ENCODE measurements around the gene ZMIZ2. TPM values are rescaled to one million over a fixed set of nuclear protein-coding genes. Genes with fewer than 3 reads are reported as not detected.

ZMIZ2 gene
- total and polyA plus RNA-seq, 4 donors = 11.6 to 96.6 (median 67.2) TPM

DNA sequence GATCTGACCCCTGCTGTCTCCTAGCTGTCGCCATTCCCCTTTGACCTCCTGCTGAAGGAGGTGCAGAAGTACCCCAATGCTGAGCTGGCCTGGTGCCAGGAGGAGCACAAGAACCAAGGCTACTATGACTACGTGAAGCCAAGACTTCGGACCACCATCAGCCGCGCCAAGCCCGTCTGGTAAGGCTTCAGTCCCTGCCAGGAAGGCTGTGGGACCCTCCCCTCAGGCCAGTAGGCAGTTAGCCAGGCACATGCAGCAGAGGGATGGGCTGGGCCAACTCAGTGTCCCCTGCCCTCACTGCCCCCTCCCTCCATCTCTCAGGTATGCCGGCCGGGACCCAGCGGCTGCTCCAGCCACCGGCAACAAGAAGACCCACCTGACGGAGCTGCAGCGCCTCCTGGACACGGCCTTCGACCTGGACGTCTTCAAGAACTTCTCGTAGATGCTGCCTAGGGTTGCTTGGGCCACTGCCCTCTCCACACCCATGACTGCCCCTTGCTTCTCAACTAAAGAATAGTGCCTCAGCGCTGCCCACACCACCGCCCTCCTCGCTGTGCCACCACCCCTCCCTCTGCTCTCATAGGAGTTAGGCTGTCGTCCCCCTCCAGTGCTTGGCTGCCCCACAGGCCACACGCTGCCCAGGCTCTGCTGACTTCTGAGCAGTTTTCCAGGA, 41.0 kb upstream of the ZMIZ2 start:
- H3K27ac ChIP-seq (ENCODE audit: low read depth in 1 of 2, low read length in 2 of 2) = no peak overlapping the region
- no peaks in the 10 kb centered on the region for H3K27me3 ChIP-seq (ENCODE audit: control insufficient read depth in 1 of 2, insufficient read depth in 2 of 2, low read length in 1 of 2)
- no peak overlapping the region for H3K4me3 ChIP-seq (ENCODE audit: low read length in 2 of 2)
- H3K4me1 ChIP-seq (ENCODE audit: control insufficient read depth in 1 of 2, insufficient read depth in 2 of 2, low read length in 2 of 2) = no peaks in the 10 kb centered on the region
- WGBS, 2 donors = 92% methylated on average over 21 of the region's 21 CpGs
- intact Hi-C loops (cut with DNase I) = no loop called here
- no peaks in the 10 kb centered on the region for H3K36me3 ChIP-seq (ENCODE audit: control insufficient read depth in 1 of 2, insufficient read depth in 2 of 2, low read length in 1 of 2)
- H3K9me3 ChIP-seq (ENCODE audit: control insufficient read depth, low read length) = no peaks in the 10 kb centered on the region
- ATAC-seq (ENCODE audit: low FRiP score) (no peak), DNase-seq (peak in 1 of 2 donors; percentile 73)

DNA sequence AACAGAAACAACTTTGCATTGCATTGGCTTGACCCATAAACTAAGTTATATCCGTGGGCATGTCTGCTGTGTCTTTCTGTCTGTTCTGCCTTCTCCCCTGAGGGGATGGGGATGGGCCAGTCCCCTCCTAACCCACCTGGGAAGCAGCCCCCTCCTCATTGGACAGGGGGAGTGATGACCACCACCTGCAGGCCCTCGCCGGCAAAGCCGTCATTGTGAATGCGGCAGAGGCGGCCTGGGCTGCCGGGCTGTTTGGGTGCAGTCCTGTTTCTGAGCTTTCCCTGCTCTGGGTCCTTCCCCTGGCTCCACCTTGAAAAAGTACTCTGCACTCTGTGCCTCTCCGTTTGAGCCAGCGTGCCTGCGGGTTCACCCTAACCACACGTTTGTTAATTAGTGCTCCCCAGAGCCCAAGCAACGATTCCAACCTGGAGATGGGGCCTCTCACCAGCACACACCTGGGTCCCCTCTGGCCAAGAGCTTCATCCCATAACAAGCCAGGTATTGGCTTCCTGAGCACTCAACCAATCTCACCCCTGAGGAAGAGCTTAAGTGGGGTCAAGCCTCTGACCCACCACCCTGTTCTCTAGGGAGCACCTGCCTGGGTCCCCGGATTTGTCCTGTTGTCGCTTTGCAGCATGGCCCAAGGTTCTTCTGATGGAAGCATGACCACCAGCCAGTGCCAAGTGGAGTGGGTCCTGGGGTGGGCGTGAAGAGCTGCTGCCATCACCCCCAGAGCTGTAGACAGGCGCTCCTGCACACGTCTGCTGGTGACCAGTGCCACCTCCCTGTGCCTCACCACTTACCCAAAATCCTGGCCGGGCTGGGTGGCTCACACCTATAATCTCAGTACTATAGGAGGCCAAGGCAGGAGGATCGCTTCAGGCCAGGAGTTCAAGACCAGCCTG, 39.4 kb upstream of the ZMIZ2 start:
- intact Hi-C loops (cut with DNase I) = no loop called here
- H3K27ac ChIP-seq (ENCODE audit: low read depth in 1 of 2, low read length in 2 of 2) = no peak overlapping the region
- no peaks in the 10 kb centered on the region for H3K4me1 ChIP-seq (ENCODE audit: control insufficient read depth in 1 of 2, insufficient read depth in 2 of 2, low read length in 2 of 2)
- 77 to 84% methylated on average over 19 of the region's 19 CpGs for WGBS, 2 donors
- H3K4me3 ChIP-seq (ENCODE audit: low read length in 2 of 2) = no peak overlapping the region
- H3K9me3 ChIP-seq (ENCODE audit: control insufficient read depth, low read length) = no peaks in the 10 kb centered on the region
- DNase-seq (peak in 1 of 2 donors; percentile 70), ATAC-seq (ENCODE audit: low FRiP score) (no peak)
- no peaks in the 10 kb centered on the region for H3K36me3 ChIP-seq (ENCODE audit: control insufficient read depth in 1 of 2, insufficient read depth in 2 of 2, low read length in 1 of 2)
- no peaks in the 10 kb centered on the region for H3K27me3 ChIP-seq (ENCODE audit: control insufficient read depth in 1 of 2, insufficient read depth in 2 of 2, low read length in 1 of 2)

DNA sequence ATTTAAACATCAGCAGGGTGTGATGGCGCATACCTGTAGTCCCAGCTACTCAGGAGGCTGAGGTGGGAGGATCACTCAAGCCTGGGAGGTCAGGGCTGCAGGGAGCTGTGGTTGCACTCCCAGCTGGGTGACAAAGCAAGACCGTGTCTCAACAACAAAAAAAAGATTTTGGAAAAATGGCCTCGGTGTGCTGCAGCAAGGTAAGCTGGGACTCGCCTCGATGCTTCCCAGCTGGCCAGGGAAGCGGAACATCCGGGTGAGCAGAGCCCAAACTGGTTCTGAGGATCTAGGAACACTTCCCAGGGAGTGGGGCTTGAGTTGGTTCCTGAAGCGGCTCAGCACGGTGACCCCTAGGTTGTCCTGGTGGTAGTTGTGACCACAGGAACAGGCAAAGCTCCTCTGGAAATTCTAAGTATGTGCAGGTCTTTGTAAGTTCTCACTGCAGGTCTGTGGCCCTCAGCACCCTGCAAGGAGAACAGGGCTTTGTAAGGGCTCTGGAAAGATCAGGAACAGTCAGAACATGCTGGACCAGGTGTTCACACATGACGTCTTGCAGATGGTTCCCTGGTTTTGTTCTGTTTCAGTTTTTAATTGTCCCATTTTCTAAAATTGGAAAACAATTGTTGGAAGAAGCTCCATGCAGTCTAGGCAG, 38.6 kb upstream of the ZMIZ2 start:
- H3K36me3 ChIP-seq (ENCODE audit: control insufficient read depth in 1 of 2, insufficient read depth in 2 of 2, low read length in 1 of 2) = no peaks in the 10 kb centered on the region
- WGBS, 2 donors = 87 to 92% methylated on average over 10 of the region's 10 CpGs
- no peaks in the 10 kb centered on the region for H3K27me3 ChIP-seq (ENCODE audit: control insufficient read depth in 1 of 2, insufficient read depth in 2 of 2, low read length in 1 of 2)
- no peak overlapping the region for H3K27ac ChIP-seq (ENCODE audit: low read depth in 1 of 2, low read length in 2 of 2)
- no peaks in the 10 kb centered on the region for H3K4me1 ChIP-seq (ENCODE audit: control insufficient read depth in 1 of 2, insufficient read depth in 2 of 2, low read length in 2 of 2)
- ATAC-seq (ENCODE audit: low FRiP score) (no peak), DNase-seq (peak in 1 of 2 donors; percentile 46)
- no peak overlapping the region for H3K4me3 ChIP-seq (ENCODE audit: low read length in 2 of 2)
- intact Hi-C loops (cut with DNase I) = no loop called here
- H3K9me3 ChIP-seq (ENCODE audit: control insufficient read depth, low read length) = no peaks in the 10 kb centered on the region

DNA sequence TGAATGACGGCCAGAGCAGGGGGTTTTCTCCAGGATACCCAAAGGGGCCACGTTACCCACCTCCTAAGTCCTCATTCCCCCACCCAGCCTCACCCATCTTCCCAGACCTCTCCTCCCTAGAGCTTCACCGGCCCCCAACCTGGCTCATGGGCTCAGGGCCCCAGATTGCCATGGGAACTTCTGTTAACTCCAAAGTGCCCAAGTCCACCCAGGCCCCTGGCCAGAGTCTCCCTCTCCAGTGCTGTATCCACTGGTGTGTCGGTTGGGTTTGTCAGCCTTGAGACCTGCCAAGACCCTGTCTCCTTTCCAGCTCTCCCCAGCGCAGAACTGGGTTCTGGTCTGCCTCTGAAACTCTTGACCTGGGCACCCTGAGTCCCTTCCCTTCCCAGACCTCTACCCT, 37.1 kb upstream of the ZMIZ2 start:
- H3K9me3 ChIP-seq (ENCODE audit: control insufficient read depth, low read length) = no peaks in the 10 kb centered on the region
- no peaks in the 10 kb centered on the region for H3K4me1 ChIP-seq (ENCODE audit: control insufficient read depth in 1 of 2, insufficient read depth in 2 of 2, low read length in 2 of 2)
- H3K36me3 ChIP-seq (ENCODE audit: control insufficient read depth in 1 of 2, insufficient read depth in 2 of 2, low read length in 1 of 2) = no peaks in the 10 kb centered on the region
- DNase-seq (peak in 1 of 2 donors; percentile 49), ATAC-seq (ENCODE audit: low FRiP score) (no peak)
- H3K27me3 ChIP-seq (ENCODE audit: control insufficient read depth in 1 of 2, insufficient read depth in 2 of 2, low read length in 1 of 2) = no peaks in the 10 kb centered on the region
- no peak overlapping the region for H3K4me3 ChIP-seq (ENCODE audit: low read length in 2 of 2)
- H3K27ac ChIP-seq (ENCODE audit: low read depth in 1 of 2, low read length in 2 of 2) = no peak overlapping the region
- 52 to 57% methylated on average over 5 of the region's 5 CpGs for WGBS, 2 donors
- intact Hi-C loops (cut with DNase I) = no loop called here

DNA sequence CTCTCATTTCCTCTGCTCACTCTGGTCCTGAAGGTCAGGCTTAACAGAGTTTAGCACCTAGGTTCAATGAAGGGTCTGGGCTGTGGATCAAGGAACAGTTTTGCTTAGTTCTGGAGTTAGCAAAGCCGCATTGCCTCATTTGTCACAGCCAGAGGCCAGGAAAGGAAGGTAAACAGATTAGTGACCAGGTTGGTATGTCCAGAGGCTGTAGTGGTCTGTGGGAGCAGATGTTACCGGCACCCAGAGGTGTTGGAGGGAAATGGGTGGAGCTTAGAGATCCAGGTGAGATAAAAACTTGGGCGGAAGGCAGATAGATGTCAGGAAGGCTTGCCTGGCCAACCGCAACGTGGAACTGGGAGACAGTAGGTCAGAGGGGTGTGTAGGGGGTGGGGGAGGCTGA, 36.6 kb upstream of the ZMIZ2 start:
- H3K4me1 ChIP-seq (ENCODE audit: control insufficient read depth in 1 of 2, insufficient read depth in 2 of 2, low read length in 2 of 2) = no peaks in the 10 kb centered on the region
- no peaks in the 10 kb centered on the region for H3K36me3 ChIP-seq (ENCODE audit: control insufficient read depth in 1 of 2, insufficient read depth in 2 of 2, low read length in 1 of 2)
- no peak overlapping the region for H3K4me3 ChIP-seq (ENCODE audit: low read length in 2 of 2)
- H3K9me3 ChIP-seq (ENCODE audit: control insufficient read depth, low read length) = no peaks in the 10 kb centered on the region
- peak in 1 of 2 donors; percentile 9 for DNase-seq
- intact Hi-C loops (cut with DNase I) = no loop called here
- H3K27ac ChIP-seq (ENCODE audit: low read depth in 1 of 2, low read length in 2 of 2) = no peak overlapping the region
- H3K27me3 ChIP-seq (ENCODE audit: control insufficient read depth in 1 of 2, insufficient read depth in 2 of 2, low read length in 1 of 2) = no peaks in the 10 kb centered on the region
- ATAC-seq (ENCODE audit: low FRiP score) = no peak
- WGBS, 2 donors = 49 to 52% methylated on average over 5 of the region's 5 CpGs

DNA sequence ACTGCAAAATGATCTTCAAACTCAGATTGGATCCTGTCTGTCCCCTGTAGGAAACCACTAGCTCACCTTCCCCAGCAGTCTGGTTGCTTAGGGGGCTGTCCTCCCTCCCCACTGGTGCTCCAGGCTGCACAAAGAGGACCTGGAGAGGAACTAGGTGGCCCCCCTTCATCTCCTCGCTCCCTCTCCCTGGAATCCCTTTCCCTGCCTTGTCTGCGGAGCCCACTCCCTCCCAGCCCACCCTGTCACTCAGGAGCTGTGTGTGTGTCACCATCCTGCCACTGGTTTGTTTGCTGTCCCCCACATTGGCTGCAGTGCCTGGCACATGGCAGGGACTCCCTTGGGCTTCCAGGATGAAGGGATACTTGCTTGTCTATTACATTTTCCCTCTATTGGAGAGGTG, 35.5 kb upstream of the ZMIZ2 start:
- Histone ChIP-seq H3K4me3 (ENCODE audit: low read length in 2 of 2) (no peak overlapping the region), H3K27me3 (ENCODE audit: control insufficient read depth in 1 of 2, insufficient read depth in 2 of 2, low read length in 1 of 2) (no peaks in the 10 kb centered on the region), H3K36me3 (ENCODE audit: control insufficient read depth in 1 of 2, insufficient read depth in 2 of 2, low read length in 1 of 2) (no peaks in the 10 kb centered on the region), H3K27ac (ENCODE audit: low read depth in 1 of 2, low read length in 2 of 2) (no peak overlapping the region), H3K9me3 (ENCODE audit: control insufficient read depth, low read length) (no peaks in the 10 kb centered on the region), H3K4me1 (ENCODE audit: control insufficient read depth in 1 of 2, insufficient read depth in 2 of 2, low read length in 2 of 2) (no peaks in the 10 kb centered on the region)
- intact Hi-C loops (cut with DNase I) = no loop called here
- whole genome bisulfite sequencing, 2 donors = 80% methylated on average over 2 of the region's 2 CpGs
- ATAC-seq (ENCODE audit: low FRiP score) (no peak), DNase-seq (peak in 1 of 2 donors; percentile 46)

DNA sequence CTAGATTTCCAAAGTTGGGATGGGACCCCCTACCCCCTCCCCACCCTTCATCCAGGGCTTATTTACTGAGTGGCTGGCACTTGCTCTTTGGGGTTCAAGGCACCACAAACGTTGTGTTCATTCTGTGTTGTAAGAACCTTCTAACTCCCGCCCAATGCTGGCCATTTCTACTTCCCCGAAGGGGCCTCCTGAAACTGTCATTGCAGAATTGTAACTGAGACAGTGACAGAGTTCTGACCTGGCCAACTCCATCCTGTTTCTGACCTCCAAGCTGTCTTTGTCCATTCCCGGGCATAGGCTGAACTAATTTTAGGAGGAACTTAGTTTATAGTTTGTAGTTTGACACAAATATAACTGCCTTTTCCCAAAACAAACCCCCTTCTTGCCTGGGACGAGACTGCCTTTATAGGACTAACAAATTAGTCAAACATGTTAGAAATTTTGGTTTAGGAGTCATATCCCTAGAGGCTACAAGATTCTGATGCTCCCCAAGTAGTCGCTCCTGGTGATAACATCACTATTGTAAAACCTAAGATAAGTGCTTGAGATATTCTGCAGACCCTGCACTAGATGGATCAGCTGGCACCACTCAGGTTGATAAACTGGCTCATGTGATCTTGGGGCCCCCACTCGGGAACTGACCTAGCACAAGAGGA, 34.8 kb upstream of the ZMIZ2 start:
- 58 to 64% methylated on average over 7 of the region's 7 CpGs for WGBS, 2 donors
- Histone ChIP-seq H3K4me1 (ENCODE audit: control insufficient read depth in 1 of 2, insufficient read depth in 2 of 2, low read length in 2 of 2) (no peaks in the 10 kb centered on the region), H3K27me3 (ENCODE audit: control insufficient read depth in 1 of 2, insufficient read depth in 2 of 2, low read length in 1 of 2) (no peaks in the 10 kb centered on the region), H3K27ac (ENCODE audit: low read depth in 1 of 2, low read length in 2 of 2) (no peak overlapping the region), H3K36me3 (ENCODE audit: control insufficient read depth in 1 of 2, insufficient read depth in 2 of 2, low read length in 1 of 2) (no peaks in the 10 kb centered on the region), H3K4me3 (ENCODE audit: low read length in 2 of 2) (no peak overlapping the region), H3K9me3 (ENCODE audit: control insufficient read depth, low read length) (no peaks in the 10 kb centered on the region)
- intact Hi-C loops (cut with DNase I) = no loop called here
- peak in 1 of 2 donors; percentile 42 for DNase-seq
- ATAC-seq (ENCODE audit: low FRiP score) = no peak

DNA sequence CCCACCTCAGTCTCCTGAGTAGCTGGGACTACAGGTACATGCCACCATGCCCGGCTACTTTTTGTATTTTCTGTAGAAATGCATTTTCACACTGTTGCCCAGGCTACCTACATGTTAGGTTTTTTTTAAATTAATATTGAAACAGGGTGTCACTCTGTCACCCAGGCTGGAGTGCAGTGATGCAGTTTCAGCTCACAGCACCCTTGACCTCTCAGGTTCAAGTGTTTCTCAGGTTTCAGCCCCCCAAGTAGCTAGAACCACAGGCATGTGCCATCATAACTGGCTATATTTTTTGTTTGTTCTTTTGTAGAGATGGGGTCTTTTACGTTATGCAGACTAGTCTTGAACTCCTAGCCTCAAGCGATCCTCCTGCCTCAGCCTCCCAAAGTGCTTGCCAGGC, 32.4 kb upstream of the ZMIZ2 start:
- DNase-seq (no peak), ATAC-seq (ENCODE audit: low FRiP score) (no peak)
- 94 to 97% methylated on average over 3 of the region's 3 CpGs for WGBS, 2 donors
- no peaks in the 10 kb centered on the region for H3K27me3 ChIP-seq (ENCODE audit: control insufficient read depth in 1 of 2, insufficient read depth in 2 of 2, low read length in 1 of 2)
- H3K36me3 ChIP-seq (ENCODE audit: control insufficient read depth in 1 of 2, insufficient read depth in 2 of 2, low read length in 1 of 2) = no peaks in the 10 kb centered on the region
- no peaks in the 10 kb centered on the region for H3K4me1 ChIP-seq (ENCODE audit: control insufficient read depth in 1 of 2, insufficient read depth in 2 of 2, low read length in 2 of 2)
- H3K4me3 ChIP-seq (ENCODE audit: low read length in 2 of 2) = no peak overlapping the region
- H3K9me3 ChIP-seq (ENCODE audit: control insufficient read depth, low read length) = no peaks in the 10 kb centered on the region
- intact Hi-C loops (cut with DNase I) = no loop called here
- no peak overlapping the region for H3K27ac ChIP-seq (ENCODE audit: low read depth in 1 of 2, low read length in 2 of 2)
